Ovary (tissue), 3 donors: ENCODE results near the gene TEX44.

Experiments
- CTCF ChIP-seq, 3 donors: fragments of 450-650 bp in 2 of 3; fragments of 200-600 bp in 1 of 3; IDR thresholded peaks; one replicate each; pipeline versions ENCODE4 v1.5.1 to v1.8.0; 2016 to 2022; ENCODE audit warnings: antibody characterized with exemption in 3 of 3, mild to moderate bottlenecking in 1 of 3
- EP300 ChIP-seq: sonication (generic); formaldehyde crosslinking; IDR thresholded peaks from one replicate; pipeline ENCODE4 v1.6.1; 2017; ENCODE audit warnings: antibody characterized with exemption
- POLR2A ChIP-seq: fragments of 450-650 bp; IDR thresholded peaks from one replicate; pipeline ENCODE4 v1.6.1; 2017; ENCODE audit warnings: antibody characterized with exemption, mild to moderate bottlenecking, moderate library complexity
- donor health status: DM: no; HTN: no; CAD: no.

DNA sequence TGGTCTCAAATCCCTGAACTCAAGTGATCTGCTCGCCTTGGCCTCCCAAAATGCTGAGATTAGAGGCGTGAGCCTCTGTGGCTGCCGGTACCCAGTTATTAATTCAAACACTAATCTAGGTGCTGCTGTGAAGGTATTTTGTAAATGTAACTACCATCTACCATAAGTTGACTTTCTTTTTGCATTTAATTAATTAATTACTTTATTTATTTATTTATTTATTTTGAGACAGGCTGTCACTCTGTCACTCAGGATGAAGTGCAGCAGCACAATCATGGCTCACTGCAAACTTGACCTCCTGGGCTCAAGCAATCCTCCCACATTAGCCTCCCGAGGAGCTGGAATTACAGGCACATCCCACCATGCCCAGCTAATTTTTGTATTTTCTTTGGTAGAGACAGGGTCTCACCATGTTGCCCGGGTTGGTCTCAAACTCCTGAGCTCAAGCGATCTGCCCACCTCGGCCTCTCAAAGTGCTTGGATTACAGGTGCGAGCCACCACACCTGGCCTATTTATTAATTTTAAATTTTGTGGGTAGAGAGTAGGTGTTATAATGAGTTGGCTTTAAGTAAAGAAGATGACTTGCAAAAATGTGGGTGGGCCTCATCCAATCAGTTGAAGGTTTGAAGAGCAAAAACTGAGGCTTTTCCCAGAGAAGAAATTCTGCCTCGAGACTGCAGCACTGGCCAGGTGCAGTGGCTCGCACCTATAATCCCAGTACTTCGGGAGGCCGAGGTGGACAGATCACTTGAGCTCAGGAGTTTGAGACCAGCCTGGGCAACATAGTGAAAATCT lies 45.2 kb upstream of the TEX44 start:
- TF ChIP-seq CTCF (IDR thresholded peaks at IDR 0.05) (no peak), EP300 (no peak), POLR2A (no peak)
